ENCODE data around the gene NAA80.

The NAA80 gene

DNA sequence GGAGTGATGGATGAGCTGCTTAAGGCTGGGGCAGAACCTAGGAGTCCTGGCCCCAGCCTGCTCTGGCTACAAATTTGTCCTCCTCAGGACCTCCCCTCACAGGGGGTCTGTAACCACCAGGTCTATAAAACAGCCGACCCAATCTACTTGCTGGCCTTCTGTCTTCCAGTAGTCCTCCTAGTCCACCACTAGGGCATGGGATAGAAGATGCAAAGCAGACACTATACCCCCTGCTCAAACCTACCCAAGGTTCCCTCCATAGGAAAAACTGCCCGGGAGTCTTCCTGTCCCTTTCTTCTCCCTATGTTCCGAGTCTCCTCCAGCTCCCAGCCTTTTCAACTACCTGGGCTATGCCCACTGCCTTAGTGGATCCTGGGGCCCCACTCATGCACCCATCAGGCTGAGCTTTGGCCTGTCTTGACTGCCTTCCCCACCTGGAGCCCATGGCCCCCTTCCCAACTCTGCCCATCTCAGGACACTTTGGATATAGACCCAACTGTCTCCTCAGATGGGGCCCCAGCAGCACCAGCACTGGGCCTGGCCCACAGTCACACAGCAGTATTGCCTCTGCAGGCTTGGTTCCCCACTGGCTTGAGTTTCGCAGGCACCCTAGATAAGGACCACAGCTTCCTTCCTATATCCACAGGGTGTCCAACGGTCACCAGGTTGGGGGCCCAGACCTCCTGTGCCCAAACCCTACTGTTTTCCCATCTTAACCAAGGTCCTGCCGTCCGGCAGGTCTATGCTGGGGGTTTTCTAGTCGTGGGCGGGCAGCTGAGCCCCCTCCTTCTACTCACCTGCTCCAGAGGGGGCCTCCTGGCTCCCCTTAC, 1.1 kb downstream of the NAA80 start:
- Histone ChIP-seq H3K36me3 (replicated peaks; ENCODE audit: low read depth, low read length) (no peaks in the 10 kb centered on the region), H3K9ac (ENCODE audit: low read length) (peak overlapping the region; percentile 87), H3K27ac (ENCODE audit: low read length) (peak overlapping the region; percentile 69; the same call in 1 of the 2 replicates), H3K4me3 (ENCODE audit: low read length) (peak overlapping the region; percentile 84), H3K27me3 (ENCODE audit: low read depth, low read length) (no peaks in the 10 kb centered on the region), H4K20me1 (ENCODE audit: insufficient read depth, low read length) (no peaks in the 10 kb centered on the region), H3K4me2 (ENCODE audit: low read length) (peak overlapping the region; percentile 87), H2AFZ (ENCODE audit: low read depth, low read length) (no peak overlapping the region), H3K9me3 (ENCODE audit: insufficient read depth, low read length) (no peaks in the 10 kb centered on the region), H3K4me1 (ENCODE audit: low read length) (peaks cover 17% of the 10 kb centered on the region), H3K79me2 (ENCODE audit: low read length) (0 out of 2 replicates have a peak, but pooled peaks cover 7% of the 10 kb centered on the region)
- TF ChIP-seq CTCF (IDR thresholded peaks at IDR 0.05; ENCODE audit: low read depth, low read length) (no peak), EZH2phosphoT487 (IDR thresholded peaks at IDR 0.05; ENCODE audit: low read depth) (no peak)

- Histone ChIP-seq H3K9ac (ENCODE audit: low read length) (no peak overlapping the region), H2AFZ (ENCODE audit: low read depth, low read length) (no peak overlapping the region), H3K36me3 (replicated peaks; ENCODE audit: low read depth, low read length) (no peaks in the 10 kb centered on the region), H3K4me2 (ENCODE audit: low read length) (no peak overlapping the region), H4K20me1 (ENCODE audit: insufficient read depth, low read length) (no peaks in the 10 kb centered on the region), H3K27me3 (ENCODE audit: low read depth, low read length) (no peaks in the 10 kb centered on the region), H3K9me3 (ENCODE audit: insufficient read depth, low read length) (no peaks in the 10 kb centered on the region), H3K4me1 (ENCODE audit: low read length) (peaks cover 22% of the 10 kb centered on the region), H3K79me2 (ENCODE audit: low read length) (0 out of 2 replicates have a peak, but pooled peaks cover 7% of the 10 kb centered on the region), H3K4me3 (ENCODE audit: low read length) (no peak overlapping the region), H3K27ac (ENCODE audit: low read length) (no peak overlapping the region)
- TF ChIP-seq EZH2phosphoT487 (IDR thresholded peaks at IDR 0.05; ENCODE audit: low read depth) (no peak), CTCF (IDR thresholded peaks at IDR 0.05; ENCODE audit: low read depth, low read length) (no peak)
Observed at GRCh38 chr3:50297384-50297775, 1.8 kb downstream of the NAA80 start.

DNA sequence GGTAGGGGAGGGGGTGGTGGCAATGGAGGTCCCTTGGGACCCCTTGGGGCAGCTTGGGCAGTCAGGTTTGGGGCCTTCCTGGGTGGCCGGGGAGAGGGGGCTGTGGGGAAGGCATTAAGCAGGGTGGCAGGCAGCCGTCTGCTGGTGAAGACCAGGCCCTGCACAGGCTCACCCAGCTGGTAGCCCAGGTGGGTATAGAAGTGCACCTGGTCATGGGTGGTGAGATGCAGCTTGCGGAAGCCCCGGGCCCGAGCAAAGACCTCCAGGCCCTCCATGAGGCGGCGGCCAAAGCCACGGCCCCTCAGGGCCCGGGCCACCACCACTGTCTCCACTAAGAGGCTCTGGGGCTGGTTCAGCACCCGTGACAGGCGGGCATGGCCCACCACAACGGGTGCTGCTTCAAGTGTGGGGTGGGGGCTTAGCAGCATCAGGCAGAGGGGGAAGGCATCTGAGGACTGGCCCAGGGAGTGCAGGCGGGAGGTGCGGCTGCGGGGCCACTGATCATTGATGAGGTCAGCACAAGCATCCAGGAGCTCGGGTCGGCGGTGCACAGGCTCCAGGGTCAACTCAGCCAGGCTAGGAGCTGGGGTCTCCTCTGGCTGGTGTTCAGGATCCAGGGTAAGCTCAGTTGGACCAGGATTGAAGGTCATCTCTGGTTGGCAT, 2.4 kb downstream of the NAA80 start:
- Histone ChIP-seq H3K27me3 (ENCODE audit: low read depth, low read length) (no peaks in the 10 kb centered on the region), H3K9me3 (ENCODE audit: insufficient read depth, low read length) (no peaks in the 10 kb centered on the region), H3K79me2 (ENCODE audit: low read length) (peaks cover 11% of the 10 kb centered on the region), H3K4me2 (ENCODE audit: low read length) (no peak overlapping the region), H3K36me3 (replicated peaks; ENCODE audit: low read depth, low read length) (no peaks in the 10 kb centered on the region), H2AFZ (ENCODE audit: low read depth, low read length) (no peak overlapping the region), H3K4me3 (ENCODE audit: low read length) (no peak overlapping the region), H3K9ac (ENCODE audit: low read length) (no peak overlapping the region), H3K27ac (ENCODE audit: low read length) (no peak overlapping the region), H4K20me1 (ENCODE audit: insufficient read depth, low read length) (no peaks in the 10 kb centered on the region), H3K4me1 (ENCODE audit: low read length) (peaks cover 22% of the 10 kb centered on the region)
- TF ChIP-seq CTCF (IDR thresholded peaks at IDR 0.05; ENCODE audit: low read depth, low read length) (no peak), EZH2phosphoT487 (IDR thresholded peaks at IDR 0.05; ENCODE audit: low read depth) (no peak)

Data from OCI-LY3 (cell line).